ENCODE results near the gene RFTN1. TPM values are rescaled to one million over a fixed set of nuclear protein-coding genes. Genes with fewer than 3 reads are reported as not detected.

RFTN1 gene
- total RNA-seq, 6 experiments from 2014 or later, result 15.1 to 36.0 (median 19.8) TPM

GRCh38 chr3:16442730-16443129 lies 70.8 kb downstream of the RFTN1 start:
- no peak for ATAC-seq
- intact Hi-C loops (cut with DNase I), result no loop called here
- H3K27ac ChIP-seq, result no peak overlapping the region
- no peak for TF ChIP-seq CTCF (IDR thresholded peaks at IDR 0.05)
- no peak for TF ChIP-seq POLR2A (IDR thresholded peaks at IDR 0.05)
- no peaks in the 10 kb centered on the region for H3K36me3 ChIP-seq
- H3K27me3 ChIP-seq, result no peaks in the 10 kb centered on the region
- H3K4me3 ChIP-seq, result no peak overlapping the region
- WGBS (ENCODE audit: insufficient coverage, low coverage, low lambda C conversion rate, missing lambda C conversion rate), result 100% methylated on average over 1 of the region's 1 CpG
- no peaks in the 10 kb centered on the region for H3K9me3 ChIP-seq
- peaks cover 0 to 29% (median 6%) of the 10 kb centered on the region in 4 donors for H3K4me1 ChIP-seq
- DNase-seq, result no peak

GRCh38 chr3:16441371-16441875 lies 72.1 kb downstream of the RFTN1 start:
- no peaks in the 10 kb centered on the region for H3K27me3 ChIP-seq
- intact Hi-C loops (cut with DNase I), result no loop called here
- H3K4me3 ChIP-seq, result no peak overlapping the region
- DNase-seq (no peak), ATAC-seq (no peak)
- 12% methylated on average over 4 of the region's 5 CpGs for WGBS (ENCODE audit: insufficient coverage, low coverage, low lambda C conversion rate, missing lambda C conversion rate)
- peaks cover 0 to 30% (median 6%) of the 10 kb centered on the region in 4 donors for H3K4me1 ChIP-seq
- no peaks in the 10 kb centered on the region for H3K36me3 ChIP-seq
- H3K27ac ChIP-seq, result no peak overlapping the region
- H3K9me3 ChIP-seq, result no peaks in the 10 kb centered on the region
- TF ChIP-seq CTCF (IDR thresholded peaks at IDR 0.05) (no peak), POLR2A (IDR thresholded peaks at IDR 0.05) (no peak)

GRCh38 chr3:16439848-16440708 lies 73.4 kb downstream of the RFTN1 start:
- no peaks in the 10 kb centered on the region for H3K9me3 ChIP-seq
- ATAC-seq (peak; percentile 7 to 51 (median 31)), DNase-seq (peak in 1 of 3 donors; percentile 71)
- TF ChIP-seq CTCF (IDR thresholded peaks at IDR 0.05) (no peak), POLR2A (IDR thresholded peaks at IDR 0.05) (no peak)
- no peaks in the 10 kb centered on the region for H3K36me3 ChIP-seq
- H3K4me1 ChIP-seq, result peaks cover 0 to 30% (median 6%) of the 10 kb centered on the region in 4 donors
- no peak overlapping the region for H3K4me3 ChIP-seq
- H3K27ac ChIP-seq, result no peak overlapping the region
- no peaks in the 10 kb centered on the region for H3K27me3 ChIP-seq
- intact Hi-C loops (cut with DNase I), result no loop called here
- 60% methylated on average over 12 of the region's 13 CpGs for WGBS (ENCODE audit: insufficient coverage, low coverage, low lambda C conversion rate, missing lambda C conversion rate)

- intact Hi-C loops (cut with DNase I), result no loop called here
- Histone ChIP-seq H3K27me3 (no peaks in the 10 kb centered on the region), H3K4me1 (peaks cover 0 to 30% (median 6%) of the 10 kb centered on the region in 4 donors), H3K36me3 (no peaks in the 10 kb centered on the region), H3K4me3 (no peak overlapping the region), H3K27ac (no peak overlapping the region), H3K9me3 (no peaks in the 10 kb centered on the region)
- WGBS (ENCODE audit: insufficient coverage, low coverage, low lambda C conversion rate, missing lambda C conversion rate), result 43% methylated on average over 4 of the region's 4 CpGs
- ATAC-seq (peak; percentile 69 to 78 (median 70)), DNase-seq (no peak)
- TF ChIP-seq POLR2A (IDR thresholded peaks at IDR 0.05), result no peak
Observed at GRCh38 chr3:16439163-16439847, 74.2 kb downstream of the RFTN1 start.
